Epithelial cell of proximal tubule (primary cell): ENCODE measurements around the gene MIOX. TPM values are rescaled to one million over a fixed set of nuclear protein-coding genes. Genes with fewer than 3 reads are reported as not detected.
A peak's percentile ranks its signal among the peaks of the same experiment; 100 is the strongest.

ENCODE experiments used
- DNase-seq: peaks from one replicate; pipeline ENCODE4 v3.0.0-alpha.2; 2011; ENCODE audit warnings: low read depth
- H3K4me3 ChIP-seq: 2 replicates; pipeline ENCODE4 v1.5.1; 2011; ENCODE audit warnings: low read depth, mild to moderate bottlenecking, low read length
- total RNA-seq: library from RNA; depleted of rRNA; stranded (reverse); fragments of >200 nt; gene quantifications from 2 replicates; pipeline ENCODE4 v1.2.3, GENCODE V29; 2015
- TF ChIP-seq, protein P1 (sequence below): conservative IDR thresholded peaks from 2 replicates; pipeline ENCODE4 v1.5.1; 2012; ENCODE audit warnings: low read depth, mild to moderate bottlenecking, low read length

The MIOX gene
- not detected in 2 replicates for total RNA-seq

DNA sequence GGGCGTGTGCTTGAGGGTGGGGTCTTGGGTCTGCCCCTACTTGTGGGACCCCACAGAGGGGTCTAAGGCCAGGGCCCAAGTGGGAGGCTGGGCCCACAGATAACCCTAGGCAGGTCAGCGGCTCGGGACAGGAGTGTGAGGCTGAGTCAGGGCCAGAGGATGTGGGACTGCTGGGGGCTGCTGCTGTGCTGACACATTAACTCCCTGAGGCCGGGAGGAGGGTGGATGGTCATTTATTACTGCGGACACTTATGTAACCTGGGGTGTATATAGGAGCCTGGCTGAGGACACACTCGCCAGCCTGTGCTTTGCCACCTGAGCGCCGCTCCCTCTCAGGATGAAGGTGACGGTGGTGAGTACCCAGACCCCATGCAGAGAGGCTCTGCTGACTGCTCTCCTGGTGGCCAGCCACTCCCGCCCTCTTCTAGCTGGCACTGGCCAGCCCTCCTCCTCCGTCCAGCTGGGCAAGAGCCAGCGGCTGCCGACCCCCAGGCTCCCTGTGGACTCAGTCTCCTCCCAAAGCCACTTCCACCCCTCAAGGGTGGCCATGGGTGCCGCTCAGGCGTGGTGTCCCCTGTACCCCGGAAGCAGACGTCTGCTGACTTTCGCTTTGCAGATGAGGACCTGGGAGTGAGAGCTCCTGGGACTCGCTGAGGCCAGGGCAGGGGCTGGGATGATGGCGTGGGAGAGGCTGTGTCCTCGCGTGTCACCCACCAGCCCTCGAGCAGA is at the start of gene MIOX:
Gene MIOX, plus strand, starts transcription at position 299 of the 729 bp plus-strand sequence. Its CDS starts 39 bp downstream, at position 338.
- no peak for DNase-seq
- TF ChIP-seq, protein P1, sequence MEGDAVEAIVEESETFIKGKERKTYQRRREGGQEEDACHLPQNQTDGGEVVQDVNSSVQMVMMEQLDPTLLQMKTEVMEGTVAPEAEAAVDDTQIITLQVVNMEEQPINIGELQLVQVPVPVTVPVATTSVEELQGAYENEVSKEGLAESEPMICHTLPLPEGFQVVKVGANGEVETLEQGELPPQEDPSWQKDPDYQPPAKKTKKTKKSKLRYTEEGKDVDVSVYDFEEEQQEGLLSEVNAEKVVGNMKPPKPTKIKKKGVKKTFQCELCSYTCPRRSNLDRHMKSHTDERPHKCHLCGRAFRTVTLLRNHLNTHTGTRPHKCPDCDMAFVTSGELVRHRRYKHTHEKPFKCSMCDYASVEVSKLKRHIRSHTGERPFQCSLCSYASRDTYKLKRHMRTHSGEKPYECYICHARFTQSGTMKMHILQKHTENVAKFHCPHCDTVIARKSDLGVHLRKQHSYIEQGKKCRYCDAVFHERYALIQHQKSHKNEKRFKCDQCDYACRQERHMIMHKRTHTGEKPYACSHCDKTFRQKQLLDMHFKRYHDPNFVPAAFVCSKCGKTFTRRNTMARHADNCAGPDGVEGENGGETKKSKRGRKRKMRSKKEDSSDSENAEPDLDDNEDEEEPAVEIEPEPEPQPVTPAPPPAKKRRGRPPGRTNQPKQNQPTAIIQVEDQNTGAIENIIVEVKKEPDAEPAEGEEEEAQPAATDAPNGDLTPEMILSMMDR = no peak
- H3K4me3 ChIP-seq = peak within 1 kb of the TSS; percentile 58

DNA sequence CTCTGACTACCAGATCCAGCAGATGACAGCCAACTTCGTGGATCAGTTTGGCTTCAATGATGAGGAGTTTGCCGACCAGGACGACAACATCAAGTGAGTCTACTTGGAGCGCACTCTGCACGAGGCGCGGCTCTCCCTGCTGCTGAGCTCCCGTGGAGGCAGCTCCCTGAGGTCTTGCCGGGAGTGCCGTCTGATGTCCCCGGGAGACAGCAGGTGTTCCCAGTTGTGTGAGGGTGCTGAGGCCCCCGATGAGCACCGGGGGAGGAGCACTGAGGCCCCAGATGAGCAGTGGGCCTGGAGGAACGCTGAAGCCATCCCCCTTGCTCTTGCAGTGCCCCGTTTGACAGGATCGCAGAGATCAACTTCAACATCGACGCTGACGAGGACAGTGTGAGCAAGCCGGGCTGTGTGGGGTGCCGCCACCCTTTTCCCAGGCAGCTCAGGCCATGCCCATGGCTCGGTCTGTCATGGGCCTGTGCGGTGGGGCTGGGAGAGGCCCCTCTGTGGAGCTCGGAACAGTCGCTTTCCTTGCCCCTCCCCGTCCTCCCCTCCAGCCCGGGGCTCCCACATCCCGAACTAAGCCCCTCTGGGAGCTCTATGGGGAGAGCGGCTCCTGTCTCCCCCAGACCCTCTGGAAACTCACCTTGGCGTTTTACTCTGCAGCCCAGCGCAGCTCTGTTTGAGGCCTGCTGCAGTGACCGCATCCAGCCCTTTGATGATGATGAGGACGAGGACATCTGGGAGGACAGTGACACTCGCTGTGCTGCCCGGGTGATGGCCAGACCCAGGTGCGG is 49.0 kb upstream of the MIOX start:
- TF ChIP-seq, protein P1 = no peak
- DNase-seq = no peak
- no peak overlapping the region for H3K4me3 ChIP-seq

DNA sequence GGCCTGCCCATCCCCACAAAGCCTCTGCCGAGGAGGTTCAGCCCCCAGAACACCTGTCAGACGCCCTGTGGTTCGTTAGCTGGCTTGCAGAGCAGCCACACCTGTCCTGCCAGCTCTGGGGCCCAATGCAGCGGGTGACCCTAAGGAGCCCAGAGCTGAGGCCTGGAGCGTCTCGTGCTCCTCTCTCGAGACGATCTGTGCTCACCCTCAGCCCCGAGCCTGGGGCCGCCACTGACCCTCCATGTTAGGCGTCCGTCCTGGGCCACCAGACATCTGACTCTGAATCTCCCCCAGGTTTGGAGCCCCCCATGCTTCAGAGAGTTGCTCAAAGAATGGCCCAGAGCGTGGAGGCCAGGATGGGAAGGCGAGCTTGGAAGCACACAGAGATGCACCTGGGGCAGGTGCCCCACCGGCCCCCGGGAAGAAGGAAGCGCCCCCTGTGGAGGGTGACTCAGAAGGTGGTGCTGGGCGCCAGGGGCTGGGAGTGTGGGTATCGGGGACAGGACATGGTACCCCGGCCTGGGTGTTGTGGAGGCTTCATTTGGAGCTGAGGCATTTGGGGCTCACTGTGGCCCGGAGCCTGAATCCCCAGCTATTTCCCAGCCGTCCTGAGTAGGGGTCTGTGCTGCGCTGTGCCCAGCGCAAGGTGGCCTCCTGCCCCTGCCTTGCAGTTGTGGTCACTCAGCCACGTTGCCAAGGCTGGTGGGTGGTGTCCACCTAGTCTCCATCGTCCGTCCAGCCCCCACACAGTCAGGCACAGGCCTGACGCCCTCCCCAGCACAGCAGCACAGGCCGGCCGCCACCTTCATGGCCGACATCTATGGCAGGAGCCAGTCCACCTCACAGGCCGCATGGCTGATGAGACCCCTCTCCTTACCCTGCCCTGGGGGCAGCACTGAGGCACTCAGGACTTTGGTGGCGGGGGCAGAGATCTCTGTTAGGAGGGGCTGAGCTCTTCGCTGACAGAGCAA is 48.1 kb upstream of the MIOX start:
- DNase-seq = no peak
- H3K4me3 ChIP-seq = no peak overlapping the region
- TF ChIP-seq, protein P1 = no peak

DNA sequence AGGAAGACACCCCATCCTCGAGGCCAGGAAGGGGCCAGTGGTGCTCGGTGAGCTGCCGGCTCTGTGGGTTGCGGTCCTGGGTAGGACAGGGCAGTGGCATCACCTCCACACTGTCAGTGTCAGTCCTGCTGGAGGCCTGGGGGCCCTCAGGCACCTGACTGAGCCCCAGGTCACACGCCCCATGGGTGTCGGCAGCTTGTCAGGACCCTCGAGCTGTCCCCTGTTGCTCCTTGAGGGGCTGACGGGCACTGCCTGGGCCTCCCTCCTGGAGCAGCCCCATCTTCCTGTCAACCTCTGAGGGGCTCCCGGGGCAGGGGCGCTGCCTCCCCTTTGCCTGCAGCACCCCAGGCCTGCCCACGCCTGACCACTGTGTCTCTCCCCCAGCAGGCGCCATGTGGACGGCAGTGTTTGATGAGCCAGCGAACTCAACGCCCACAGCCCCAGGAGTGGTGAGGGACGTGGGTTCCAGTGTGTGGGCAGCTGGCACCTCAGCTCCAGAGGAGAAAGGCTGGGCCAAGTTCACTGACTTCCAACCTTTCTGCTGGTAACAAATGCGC is 47.3 kb upstream of the MIOX start:
- no peak overlapping the region for H3K4me3 ChIP-seq
- TF ChIP-seq, protein P1 = no peak
- no peak for DNase-seq

DNA sequence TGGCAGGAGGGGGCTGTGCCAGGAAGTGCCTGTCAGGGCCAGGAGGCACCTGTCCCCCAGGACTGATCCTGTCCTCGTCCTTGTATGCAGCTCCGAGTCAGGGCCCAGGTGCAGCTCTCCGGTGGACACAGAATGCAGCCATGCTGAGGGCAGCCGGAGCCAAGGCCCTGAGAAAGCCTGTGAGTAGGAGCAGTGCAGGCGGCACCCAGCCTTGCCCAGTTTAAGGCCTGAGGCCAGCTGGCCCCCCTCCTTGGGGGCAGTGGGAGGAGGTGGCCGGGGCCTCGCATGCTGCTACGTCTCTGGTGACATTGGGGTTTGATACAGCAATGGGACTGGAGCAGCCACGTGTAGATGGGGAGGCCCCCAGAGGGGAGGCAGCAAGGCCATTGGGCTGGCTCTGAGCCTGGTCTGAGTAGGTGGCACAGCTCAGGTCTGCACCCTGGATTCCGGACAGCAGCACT is 46.8 kb upstream of the MIOX start:
- no peak for DNase-seq
- no peak overlapping the region for H3K4me3 ChIP-seq
- TF ChIP-seq, protein P1 = no peak

DNA sequence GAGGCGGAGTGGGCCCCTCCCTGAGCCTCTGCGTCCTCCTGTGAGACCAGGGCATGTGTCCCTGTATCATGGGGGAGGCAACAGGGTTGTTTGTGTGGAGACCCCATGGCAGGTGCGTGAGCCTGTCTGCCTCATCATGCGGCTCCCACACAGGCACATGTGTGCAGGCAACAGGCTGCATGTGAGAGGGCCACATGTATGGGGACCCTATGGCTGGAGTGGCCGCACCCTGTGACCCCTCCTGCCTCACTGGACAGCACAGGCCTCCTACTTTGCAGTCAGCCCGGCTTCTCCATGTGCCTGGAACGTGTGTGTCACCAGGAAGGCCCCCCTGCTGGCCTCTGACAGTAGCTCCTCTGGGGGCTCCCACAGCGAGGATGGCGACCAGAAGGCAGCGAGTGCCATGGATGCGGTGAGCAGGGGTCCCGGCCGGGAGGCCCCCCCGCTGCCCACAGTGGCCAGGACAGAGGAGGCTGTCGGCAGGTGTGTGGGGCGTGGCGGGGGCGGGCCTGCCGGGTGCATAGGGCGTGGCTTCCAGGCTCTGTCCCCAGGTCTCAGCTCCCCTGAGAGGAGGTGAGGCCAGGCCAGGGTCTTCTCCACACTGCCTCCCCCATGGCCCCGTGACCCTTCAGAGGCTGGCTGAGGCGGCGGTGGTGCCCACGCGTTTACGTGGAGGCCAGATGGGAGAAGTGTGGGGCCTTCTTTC is 46.0 kb upstream of the MIOX start:
- no peak for DNase-seq
- H3K4me3 ChIP-seq = no peak overlapping the region
- TF ChIP-seq, protein P1 = no peak
